ENCODE measurements around the gene QRSL1. TPM values are rescaled to one million over a fixed set of nuclear protein-coding genes. Genes with fewer than 3 reads are reported as not detected.

QRSL1 gene
- total RNA-seq, 1 donor from 2014 or later = 9.8 TPM

DNA sequence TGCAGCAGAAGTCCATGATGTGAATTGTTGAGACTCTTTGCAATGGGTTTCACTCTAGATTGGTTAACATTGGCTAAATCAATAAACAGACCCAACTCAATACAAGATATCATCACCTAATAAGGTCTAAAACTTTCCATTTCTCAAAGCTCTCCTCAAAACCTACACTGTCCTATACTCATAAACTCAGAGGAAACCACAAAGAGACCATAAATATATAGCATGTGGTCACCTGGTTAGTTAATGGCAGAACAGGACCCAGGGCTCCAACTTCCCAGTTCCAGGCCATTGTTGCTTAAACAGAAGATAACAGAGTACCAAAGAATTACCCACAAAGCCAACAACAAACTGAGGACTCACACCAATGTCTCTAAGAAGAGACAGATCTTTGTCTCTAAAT, 12.1 kb upstream of the QRSL1 start:
- TF ChIP-seq EZH2 (IDR thresholded peaks at IDR 0.05; ENCODE audit: insufficient read depth, low read length) = no peak
- TF ChIP-seq, protein P1, sequence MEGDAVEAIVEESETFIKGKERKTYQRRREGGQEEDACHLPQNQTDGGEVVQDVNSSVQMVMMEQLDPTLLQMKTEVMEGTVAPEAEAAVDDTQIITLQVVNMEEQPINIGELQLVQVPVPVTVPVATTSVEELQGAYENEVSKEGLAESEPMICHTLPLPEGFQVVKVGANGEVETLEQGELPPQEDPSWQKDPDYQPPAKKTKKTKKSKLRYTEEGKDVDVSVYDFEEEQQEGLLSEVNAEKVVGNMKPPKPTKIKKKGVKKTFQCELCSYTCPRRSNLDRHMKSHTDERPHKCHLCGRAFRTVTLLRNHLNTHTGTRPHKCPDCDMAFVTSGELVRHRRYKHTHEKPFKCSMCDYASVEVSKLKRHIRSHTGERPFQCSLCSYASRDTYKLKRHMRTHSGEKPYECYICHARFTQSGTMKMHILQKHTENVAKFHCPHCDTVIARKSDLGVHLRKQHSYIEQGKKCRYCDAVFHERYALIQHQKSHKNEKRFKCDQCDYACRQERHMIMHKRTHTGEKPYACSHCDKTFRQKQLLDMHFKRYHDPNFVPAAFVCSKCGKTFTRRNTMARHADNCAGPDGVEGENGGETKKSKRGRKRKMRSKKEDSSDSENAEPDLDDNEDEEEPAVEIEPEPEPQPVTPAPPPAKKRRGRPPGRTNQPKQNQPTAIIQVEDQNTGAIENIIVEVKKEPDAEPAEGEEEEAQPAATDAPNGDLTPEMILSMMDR (IDR thresholded peaks at IDR 0.05; ENCODE audit: insufficient read depth, low read depth, low read length) = no peak
- no peak for FAIRE-seq

DNA sequence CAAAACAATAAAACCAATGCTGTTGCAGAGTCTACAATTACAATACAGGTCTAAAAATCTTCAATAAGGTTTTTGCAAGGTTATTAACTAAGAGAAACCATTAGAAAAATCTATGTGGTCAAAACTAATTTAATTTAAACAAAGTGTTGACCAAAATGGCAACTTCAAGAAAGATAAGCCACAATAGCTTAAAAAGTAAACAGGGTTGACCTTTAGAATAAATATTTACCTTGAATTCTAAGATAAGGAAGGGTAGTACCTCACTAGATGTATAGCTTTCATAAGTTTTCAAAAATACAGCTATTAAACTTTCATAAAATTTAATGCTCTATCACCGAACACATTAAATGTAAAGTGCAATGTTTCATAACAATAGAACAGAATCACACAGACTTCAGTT, 11.5 kb upstream of the QRSL1 start:
- H3K9me3 Mint-ChIP-seq (ENCODE audit: unreplicated experiment) = peaks cover under 1% of the 10 kb centered on the region
- H3K27me3 Mint-ChIP-seq (ENCODE audit: low read depth, unreplicated experiment) = no peaks in the 10 kb centered on the region
- Histone ChIP-seq H3K4me1 (ENCODE audit: insufficient read depth, low read length) (no peaks in the 10 kb centered on the region), H2AFZ (ENCODE audit: low read depth, low read length) (no peak overlapping the region), H3K36me3 (ENCODE audit: insufficient read depth, low read length) (no peaks in the 10 kb centered on the region), H3K4me2 (ENCODE audit: low read length) (no peak overlapping the region), H3K9ac (ENCODE audit: low read length) (no peak overlapping the region), H3K27me3 (ENCODE audit: insufficient read depth, low read length) (no peaks in the 10 kb centered on the region), H3K27ac (ENCODE audit: low read depth, low read length) (no peak overlapping the region), H4K20me1 (ENCODE audit: insufficient read depth, low read length) (no peaks in the 10 kb centered on the region), H3K4me3 (ENCODE audit: insufficient read depth, low read depth, low read length) (no peak overlapping the region), H3K79me2 (ENCODE audit: insufficient read depth, low read length) (no peaks in the 10 kb centered on the region), H3K9me3 (ENCODE audit: insufficient read depth, low read depth, low read length) (no peaks in the 10 kb centered on the region)
- no peak overlapping the region for H3K27ac Mint-ChIP-seq (ENCODE audit: unreplicated experiment)
- TF ChIP-seq, protein P1 (IDR thresholded peaks at IDR 0.05; ENCODE audit: insufficient read depth, low read depth, low read length) = no peak
- TF ChIP-seq EZH2 (IDR thresholded peaks at IDR 0.05; ENCODE audit: insufficient read depth, low read length) = no peak
- DNase-seq (ENCODE audit: low read depth) = no peak
- peaks cover 7% of the 10 kb centered on the region for H3K4me1 Mint-ChIP-seq (ENCODE audit: low read depth, unreplicated experiment)
- H3K36me3 Mint-ChIP-seq (ENCODE audit: low read depth, unreplicated experiment) = peaks cover 5% of the 10 kb centered on the region
- no peak overlapping the region for H3K4me3 Mint-ChIP-seq (ENCODE audit: unreplicated experiment)
- FAIRE-seq = no peak

More for the DNA sequence above, 12.1 kb upstream of the QRSL1 start:
- Histone ChIP-seq H3K27me3 (ENCODE audit: insufficient read depth, low read length) (no peaks in the 10 kb centered on the region), H3K36me3 (ENCODE audit: insufficient read depth, low read length) (no peaks in the 10 kb centered on the region), H4K20me1 (ENCODE audit: insufficient read depth, low read length) (no peaks in the 10 kb centered on the region), H2AFZ (ENCODE audit: low read depth, low read length) (no peak overlapping the region), H3K4me3 (ENCODE audit: insufficient read depth, low read depth, low read length) (no peak overlapping the region), H3K4me2 (ENCODE audit: low read length) (no peak overlapping the region), H3K9ac (ENCODE audit: low read length) (no peak overlapping the region), H3K27ac (ENCODE audit: low read depth, low read length) (no peak overlapping the region), H3K79me2 (ENCODE audit: insufficient read depth, low read length) (no peaks in the 10 kb centered on the region), H3K4me1 (ENCODE audit: insufficient read depth, low read length) (no peaks in the 10 kb centered on the region), H3K9me3 (ENCODE audit: insufficient read depth, low read depth, low read length) (no peaks in the 10 kb centered on the region)
- no peaks in the 10 kb centered on the region for H3K27me3 Mint-ChIP-seq (ENCODE audit: low read depth, unreplicated experiment)
- H3K9me3 Mint-ChIP-seq (ENCODE audit: unreplicated experiment) = no peaks in the 10 kb centered on the region
- no peak overlapping the region for H3K27ac Mint-ChIP-seq (ENCODE audit: unreplicated experiment)
- no peak for DNase-seq (ENCODE audit: low read depth)
- no peak overlapping the region for H3K4me3 Mint-ChIP-seq (ENCODE audit: unreplicated experiment)
- peaks cover 7% of the 10 kb centered on the region for H3K4me1 Mint-ChIP-seq (ENCODE audit: low read depth, unreplicated experiment)
- peaks cover 2% of the 10 kb centered on the region for H3K36me3 Mint-ChIP-seq (ENCODE audit: low read depth, unreplicated experiment)

DNA sequence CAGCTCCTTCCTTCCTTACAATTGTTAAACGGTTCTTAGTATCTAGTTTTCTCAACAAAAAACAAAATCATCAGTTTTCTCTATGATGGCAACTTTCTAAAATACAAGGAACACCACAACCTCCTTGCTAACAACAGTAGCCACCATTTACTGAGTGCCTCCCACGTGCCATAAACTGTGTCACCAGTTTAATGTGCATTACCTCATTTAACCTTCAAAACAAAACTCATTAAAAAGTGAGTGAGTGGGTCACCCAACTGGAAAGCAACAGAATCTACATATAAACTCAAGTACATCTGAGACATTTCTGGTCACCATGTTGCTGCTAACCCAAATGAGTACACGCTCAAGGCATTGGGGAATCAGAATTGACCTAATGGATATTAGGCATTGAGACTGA, 11.1 kb upstream of the QRSL1 start:
- no peaks in the 10 kb centered on the region for H3K79me2 ChIP-seq (ENCODE audit: insufficient read depth, low read length)
- Mint-ChIP-seq H3K4me1 (ENCODE audit: low read depth, unreplicated experiment) (peaks cover 7% of the 10 kb centered on the region), H3K27me3 (ENCODE audit: low read depth, unreplicated experiment) (no peaks in the 10 kb centered on the region), H3K36me3 (ENCODE audit: low read depth, unreplicated experiment) (peaks cover 5% of the 10 kb centered on the region), H3K9me3 (ENCODE audit: unreplicated experiment) (peaks cover 2% of the 10 kb centered on the region), H3K4me3 (ENCODE audit: unreplicated experiment) (no peak overlapping the region), H3K27ac (ENCODE audit: unreplicated experiment) (no peak overlapping the region)
- H3K9ac ChIP-seq (ENCODE audit: low read length) = no peak overlapping the region
- DNase-seq (ENCODE audit: low read depth) = no peak
- no peaks in the 10 kb centered on the region for H3K9me3 ChIP-seq (ENCODE audit: insufficient read depth, low read depth, low read length)
- no peak for FAIRE-seq
- no peaks in the 10 kb centered on the region for H3K36me3 ChIP-seq (ENCODE audit: insufficient read depth, low read length)
- no peak overlapping the region for H2AFZ ChIP-seq (ENCODE audit: low read depth, low read length)
- no peaks in the 10 kb centered on the region for H3K27me3 ChIP-seq (ENCODE audit: insufficient read depth, low read length)
- H3K4me3 ChIP-seq (ENCODE audit: insufficient read depth, low read depth, low read length) = no peak overlapping the region
- H4K20me1 ChIP-seq (ENCODE audit: insufficient read depth, low read length) = no peaks in the 10 kb centered on the region
- H3K4me1 ChIP-seq (ENCODE audit: insufficient read depth, low read length) = no peaks in the 10 kb centered on the region
- H3K27ac ChIP-seq (ENCODE audit: low read depth, low read length) = no peak overlapping the region
- H3K4me2 ChIP-seq (ENCODE audit: low read length) = no peak overlapping the region
- TF ChIP-seq EZH2 (IDR thresholded peaks at IDR 0.05; ENCODE audit: insufficient read depth, low read length) = no peak
- TF ChIP-seq, protein P1 (IDR thresholded peaks at IDR 0.05; ENCODE audit: insufficient read depth, low read depth, low read length) = no peak

Measured in astrocyte (in vitro differentiated cells and primary cell).